ENCODE measurements around the gene BCDIN3D. TPM values are rescaled to one million over a fixed set of nuclear protein-coding genes. Genes with fewer than 3 reads are reported as not detected.

Gene BCDIN3D
- total and polyA plus RNA-seq, 8 donors: 2.0 to 4.8 (median 2.9) TPM

DNA sequence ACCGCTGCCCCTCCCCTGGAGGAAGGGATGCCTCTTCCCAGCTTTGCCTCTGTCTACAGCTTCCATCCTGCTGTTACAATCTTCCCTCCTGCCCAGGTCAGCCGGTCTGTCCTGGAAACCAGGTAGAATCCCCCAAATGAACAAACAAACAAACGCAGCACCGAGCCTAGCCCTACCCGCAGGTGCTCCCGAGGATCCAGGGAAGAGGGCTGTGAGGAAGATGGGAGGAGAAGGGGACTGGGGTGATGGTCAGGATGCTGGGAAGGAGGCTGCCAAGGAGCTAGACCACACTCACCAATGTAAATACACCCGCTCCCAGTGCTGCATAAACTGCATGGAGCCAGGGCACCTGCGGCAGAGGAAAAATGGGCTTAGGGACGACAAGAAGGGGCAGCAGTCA, 44.2 kb upstream of the BCDIN3D start:
- H3K27me3 ChIP-seq: no peaks in the 10 kb centered on the region
- FAIRE-seq (no peak), DNase-seq (no peak), ATAC-seq (no peak)
- TF ChIP-seq, protein P1, sequence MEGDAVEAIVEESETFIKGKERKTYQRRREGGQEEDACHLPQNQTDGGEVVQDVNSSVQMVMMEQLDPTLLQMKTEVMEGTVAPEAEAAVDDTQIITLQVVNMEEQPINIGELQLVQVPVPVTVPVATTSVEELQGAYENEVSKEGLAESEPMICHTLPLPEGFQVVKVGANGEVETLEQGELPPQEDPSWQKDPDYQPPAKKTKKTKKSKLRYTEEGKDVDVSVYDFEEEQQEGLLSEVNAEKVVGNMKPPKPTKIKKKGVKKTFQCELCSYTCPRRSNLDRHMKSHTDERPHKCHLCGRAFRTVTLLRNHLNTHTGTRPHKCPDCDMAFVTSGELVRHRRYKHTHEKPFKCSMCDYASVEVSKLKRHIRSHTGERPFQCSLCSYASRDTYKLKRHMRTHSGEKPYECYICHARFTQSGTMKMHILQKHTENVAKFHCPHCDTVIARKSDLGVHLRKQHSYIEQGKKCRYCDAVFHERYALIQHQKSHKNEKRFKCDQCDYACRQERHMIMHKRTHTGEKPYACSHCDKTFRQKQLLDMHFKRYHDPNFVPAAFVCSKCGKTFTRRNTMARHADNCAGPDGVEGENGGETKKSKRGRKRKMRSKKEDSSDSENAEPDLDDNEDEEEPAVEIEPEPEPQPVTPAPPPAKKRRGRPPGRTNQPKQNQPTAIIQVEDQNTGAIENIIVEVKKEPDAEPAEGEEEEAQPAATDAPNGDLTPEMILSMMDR (IDR thresholded peaks at IDR 0.05): no peak
- 60 to 70% methylated on average over 9 of the region's 9 CpGs for WGBS, 2 donors
- H3K27ac ChIP-seq: no peak overlapping the region
- no peaks in the 10 kb centered on the region for H3K9me3 ChIP-seq
- intact Hi-C loops (cut with DNase I): no loop called here
- no peaks in the 10 kb centered on the region for H3K4me1 ChIP-seq
- H3K36me3 ChIP-seq: no peaks in the 10 kb centered on the region
- no peak overlapping the region for H3K4me3 ChIP-seq

DNA sequence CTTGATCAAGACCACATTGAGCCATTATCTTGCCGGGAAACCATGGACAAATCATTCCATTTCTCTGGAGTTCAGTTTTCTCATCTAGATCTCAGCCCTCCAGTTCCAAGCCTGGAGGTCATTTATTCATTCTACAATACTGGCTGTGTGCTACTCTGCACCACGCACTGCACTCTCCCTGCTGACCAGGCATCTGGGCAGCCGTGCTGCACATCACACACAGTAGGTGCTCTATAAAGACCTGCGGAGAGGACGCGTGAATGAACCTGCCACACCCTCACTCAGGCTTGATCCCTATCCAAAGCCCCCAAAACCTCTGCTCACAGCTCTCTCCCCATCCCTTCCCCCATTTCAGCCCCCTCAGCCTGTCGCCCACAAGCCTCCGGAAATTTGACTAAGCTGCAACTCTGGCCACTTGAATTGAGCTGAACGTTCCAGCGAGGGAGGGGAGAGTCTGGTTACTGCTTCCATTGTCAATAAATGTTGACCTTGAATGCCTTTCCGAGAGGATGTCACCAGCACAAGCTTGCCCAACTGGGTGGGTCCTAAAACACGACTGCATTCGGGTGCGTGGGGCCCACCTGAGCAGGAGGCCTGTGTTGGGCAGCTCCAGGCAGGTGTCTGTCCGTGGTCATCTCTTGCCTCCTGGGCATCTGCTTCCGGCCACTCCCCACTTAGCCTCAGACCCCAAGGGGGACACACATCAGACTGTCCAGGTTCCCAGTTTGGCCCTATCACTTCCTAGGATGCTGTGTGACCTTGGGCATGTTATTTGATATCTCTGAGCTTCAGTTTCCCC, 43.0 kb upstream of the BCDIN3D start:
- Histone ChIP-seq H3K36me3 (no peaks in the 10 kb centered on the region), H3K4me1 (no peaks in the 10 kb centered on the region), H3K27ac (no peak overlapping the region), H3K27me3 (no peaks in the 10 kb centered on the region), H3K4me3 (no peak overlapping the region), H3K9me3 (no peaks in the 10 kb centered on the region)
- ATAC-seq: no peak
- DNase-seq: peak in 1 of 6 donors; percentile 32
- intact Hi-C loops (cut with DNase I): no loop called here
- FAIRE-seq: no peak
- WGBS, 2 donors: 45 to 48% methylated on average over 16 of the region's 16 CpGs
- TF ChIP-seq, protein P1 (IDR thresholded peaks at IDR 0.05): no peak

DNA sequence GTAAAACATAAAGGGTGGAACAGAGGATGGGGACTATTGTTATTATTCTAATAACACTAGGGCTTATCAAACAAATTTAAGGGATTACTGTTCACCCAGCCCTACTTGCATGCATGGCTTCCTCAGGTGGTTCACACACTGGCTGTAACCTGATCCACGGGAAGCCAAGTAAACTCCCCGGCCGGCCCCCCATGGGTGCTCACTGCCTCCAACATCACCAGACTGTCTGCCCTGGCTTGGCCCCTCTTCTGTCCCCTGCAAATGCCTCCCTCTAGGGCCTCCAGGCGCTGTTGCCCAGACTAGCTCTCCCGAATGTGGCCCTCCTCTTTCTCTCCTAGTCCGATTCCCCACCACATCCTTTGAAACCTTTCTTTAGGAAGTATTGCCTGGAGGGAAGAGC, 42.2 kb upstream of the BCDIN3D start:
- TF ChIP-seq, protein P1 (IDR thresholded peaks at IDR 0.05): no peak

DNA sequence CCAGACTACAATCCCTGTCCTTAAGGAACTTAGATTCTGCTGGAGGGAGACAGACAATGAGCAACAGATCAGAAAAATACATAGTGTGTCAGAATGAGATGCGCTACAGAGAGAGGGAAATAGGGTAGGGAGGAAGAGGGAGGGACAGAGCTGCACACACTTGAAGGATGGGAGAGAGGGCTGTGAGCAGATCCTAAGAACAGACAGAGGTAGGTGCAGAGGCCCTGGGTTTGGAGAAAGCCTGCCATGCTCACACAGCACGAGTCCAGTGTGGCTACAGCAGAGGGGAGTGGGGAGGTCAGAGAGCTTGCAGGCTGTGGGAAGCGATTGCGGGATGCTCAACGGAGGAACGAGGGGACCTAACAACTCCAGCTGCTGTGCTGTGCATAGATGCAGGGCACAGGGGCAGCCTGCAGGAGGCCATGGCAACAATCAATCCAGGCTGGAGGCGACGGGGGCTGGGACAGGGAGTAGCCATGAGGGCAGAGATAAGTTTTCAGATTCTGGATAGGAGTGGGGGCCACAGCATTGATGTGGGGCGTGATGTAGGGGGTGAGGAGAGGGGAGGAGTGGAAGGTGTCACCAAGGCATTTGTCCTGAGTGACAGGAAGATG, 40.1 kb upstream of the BCDIN3D start:
- no peak for ATAC-seq
- no peaks in the 10 kb centered on the region for H3K36me3 ChIP-seq
- peak in 1 of 6 donors; percentile 29 for DNase-seq
- no peak overlapping the region for H3K27ac ChIP-seq
- H3K4me3 ChIP-seq: no peak overlapping the region
- no peaks in the 10 kb centered on the region for H3K4me1 ChIP-seq
- TF ChIP-seq, protein P1 (IDR thresholded peaks at IDR 0.05): no peak
- no peaks in the 10 kb centered on the region for H3K27me3 ChIP-seq
- intact Hi-C loops (cut with DNase I): no loop called here
- no peaks in the 10 kb centered on the region for H3K9me3 ChIP-seq
- WGBS, 2 donors: 61 to 71% methylated on average over 9 of the region's 9 CpGs
- no peak for FAIRE-seq

More for the DNA sequence above, 42.2 kb upstream of the BCDIN3D start:
- no peaks in the 10 kb centered on the region for H3K9me3 ChIP-seq
- no peak for FAIRE-seq
- H3K4me1 ChIP-seq: no peaks in the 10 kb centered on the region
- no peak overlapping the region for H3K4me3 ChIP-seq
- DNase-seq: peak in 1 of 6 donors; percentile 22
- no peaks in the 10 kb centered on the region for H3K36me3 ChIP-seq
- no peak overlapping the region for H3K27ac ChIP-seq
- no peak for ATAC-seq
- WGBS, 2 donors: 48 to 60% methylated on average over 6 of the region's 6 CpGs
- no peaks in the 10 kb centered on the region for H3K27me3 ChIP-seq
- intact Hi-C loops (cut with DNase I): no loop called here

Measured in pancreas (tissue), 10 donors.